ENCODE data around the gene FGF18.

Gene FGF18

DNA sequence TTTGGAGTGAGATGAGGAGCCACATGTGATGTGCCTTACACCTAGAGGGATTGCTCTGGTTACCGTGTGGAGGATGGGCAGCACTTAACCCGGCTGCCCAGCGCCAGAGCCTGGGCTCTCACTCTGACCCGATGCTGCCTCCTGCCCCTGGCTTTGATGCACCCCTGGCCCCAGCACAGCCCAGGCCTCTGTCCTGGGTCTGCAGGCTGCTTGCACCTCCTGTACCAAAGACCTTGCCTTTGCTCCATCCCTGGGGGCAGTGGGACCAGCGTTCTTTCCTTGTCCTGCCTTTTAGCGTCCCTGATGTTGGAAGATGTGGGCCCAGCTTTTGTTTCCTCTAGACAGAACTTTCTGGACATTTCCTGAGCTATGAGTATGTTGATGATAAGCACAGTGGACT lies 40.4 kb downstream of the FGF18 start:
- Histone ChIP-seq H3K27ac (ENCODE audit: low read depth, low read length) (no peak overlapping the region), H3K4me3 (ENCODE audit: low read depth, low read length) (no peak overlapping the region), H3K4me1 (ENCODE audit: control insufficient read depth, insufficient read depth, low read length) (peaks cover 18% of the 10 kb centered on the region), H3K9me3 (ENCODE audit: control insufficient read depth, insufficient read depth, low read depth, low read length) (no peaks in the 10 kb centered on the region), H3K9ac (ENCODE audit: low read length) (no peak overlapping the region), H3K27me3 (ENCODE audit: control insufficient read depth, insufficient read depth, low read length) (peaks cover 20% of the 10 kb centered on the region; the same call in 1 of the 2 replicates), H3K36me3 (ENCODE audit: control insufficient read depth, insufficient read depth, low read length) (no peaks in the 10 kb centered on the region)

DNA sequence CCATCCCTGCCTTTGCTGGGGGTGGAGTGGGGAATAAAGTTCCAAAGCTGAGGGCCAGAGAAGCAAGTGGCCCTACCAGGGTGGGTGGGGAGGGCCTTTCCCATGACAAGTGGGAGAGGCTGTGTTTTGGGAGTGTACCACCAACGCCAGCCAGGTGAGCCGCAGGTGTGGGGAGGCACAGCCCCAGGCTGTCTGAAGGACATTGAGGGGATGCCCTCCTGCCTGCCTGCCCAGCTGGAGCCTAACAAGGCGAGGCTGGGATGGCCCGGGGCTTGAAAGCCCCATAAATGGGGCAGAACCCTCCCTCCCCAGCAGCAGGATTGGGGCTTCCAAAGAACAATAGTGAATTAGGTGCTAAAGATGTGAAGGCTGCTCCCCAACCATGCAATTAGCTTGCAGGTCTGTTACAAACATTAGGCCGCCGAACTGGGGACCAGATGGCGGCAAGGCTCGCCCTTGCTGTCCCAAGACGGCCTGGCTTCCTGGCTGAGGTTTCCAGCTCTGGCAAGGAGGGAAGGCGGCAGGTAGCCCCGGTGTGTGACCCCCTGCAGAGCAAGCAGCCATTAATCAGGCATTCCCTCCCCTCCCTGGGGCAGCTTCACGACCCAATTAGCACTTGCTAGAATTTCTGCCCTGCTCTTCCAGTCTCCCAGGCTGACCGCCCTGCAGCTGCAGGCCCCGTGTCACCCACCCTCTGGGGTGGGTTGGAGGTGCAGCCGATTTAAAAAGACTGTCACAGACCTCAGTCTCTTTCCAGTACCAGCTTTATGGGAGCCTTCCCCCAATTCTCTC lies 42.9 kb downstream of the FGF18 start:
- Histone ChIP-seq H3K9ac (ENCODE audit: low read length) (no peak overlapping the region), H3K4me3 (ENCODE audit: low read depth, low read length) (no peak overlapping the region), H3K27ac (ENCODE audit: low read depth, low read length) (no peak overlapping the region; the same call in 1 of the 2 replicates), H3K36me3 (ENCODE audit: control insufficient read depth, insufficient read depth, low read length) (no peaks in the 10 kb centered on the region), H3K9me3 (ENCODE audit: control insufficient read depth, insufficient read depth, low read depth, low read length) (no peaks in the 10 kb centered on the region), H3K4me1 (ENCODE audit: control insufficient read depth, insufficient read depth, low read length) (peaks cover 9% of the 10 kb centered on the region), H3K27me3 (ENCODE audit: control insufficient read depth, insufficient read depth, low read length) (peaks cover 24% of the 10 kb centered on the region; the same call in 1 of the 2 replicates)

DNA sequence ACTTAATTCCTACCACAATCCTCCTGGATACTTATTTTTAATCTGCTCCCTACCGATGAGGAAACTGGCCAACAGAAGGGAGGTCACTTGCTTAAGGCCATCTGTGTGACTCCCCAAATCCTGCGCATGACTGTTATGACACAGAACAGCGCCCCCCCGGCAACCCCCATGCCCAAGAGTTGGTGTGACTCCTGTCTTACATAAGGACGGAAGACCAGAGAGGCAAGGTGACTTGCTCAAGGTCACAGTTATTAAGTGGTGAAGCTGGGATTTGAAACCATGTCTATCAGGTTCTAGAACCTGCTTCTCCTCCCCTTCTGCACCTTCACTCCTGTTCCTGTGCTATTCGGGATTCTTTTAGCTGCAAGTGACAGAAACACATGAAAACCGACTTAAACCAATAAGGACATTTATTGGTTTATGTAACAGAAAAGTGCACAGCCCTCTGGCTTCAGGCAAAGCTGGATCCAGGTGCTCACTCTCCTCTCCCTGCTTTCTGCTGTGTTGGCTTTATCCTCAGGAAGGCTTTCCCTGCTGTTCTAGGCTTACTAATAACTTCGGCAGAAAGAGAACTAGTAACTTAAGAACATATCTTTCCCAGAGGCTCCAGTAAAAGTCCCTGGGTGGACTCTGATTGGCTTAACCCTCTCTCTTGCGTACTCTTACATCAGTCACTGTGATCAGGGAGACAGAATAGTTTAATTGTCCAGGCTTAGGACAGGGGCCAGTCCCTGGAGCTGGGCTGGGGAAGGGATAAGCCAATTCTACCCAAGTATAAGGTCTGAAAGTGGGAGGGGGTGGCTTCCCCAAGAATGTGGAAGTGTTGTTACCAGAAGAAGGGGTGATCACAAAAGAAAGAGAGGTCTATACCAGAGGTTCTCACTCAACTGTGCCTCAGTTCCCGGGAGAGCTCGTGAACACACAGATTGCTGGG lies 43.7 kb downstream of the FGF18 start:
- no peak overlapping the region for H3K4me3 ChIP-seq (ENCODE audit: low read depth, low read length)
- H3K27me3 ChIP-seq (ENCODE audit: control insufficient read depth, insufficient read depth, low read length) = peaks cover 24% of the 10 kb centered on the region; the same call in 1 of the 2 replicates
- no peak overlapping the region for H3K9ac ChIP-seq (ENCODE audit: low read length)
- H3K27ac ChIP-seq (ENCODE audit: low read depth, low read length) = no peak overlapping the region; the same call in 1 of the 2 replicates
- H3K4me1 ChIP-seq (ENCODE audit: control insufficient read depth, insufficient read depth, low read length) = peaks cover 9% of the 10 kb centered on the region
- H3K36me3 ChIP-seq (ENCODE audit: control insufficient read depth, insufficient read depth, low read length) = no peaks in the 10 kb centered on the region
- no peaks in the 10 kb centered on the region for H3K9me3 ChIP-seq (ENCODE audit: control insufficient read depth, insufficient read depth, low read depth, low read length)

DNA sequence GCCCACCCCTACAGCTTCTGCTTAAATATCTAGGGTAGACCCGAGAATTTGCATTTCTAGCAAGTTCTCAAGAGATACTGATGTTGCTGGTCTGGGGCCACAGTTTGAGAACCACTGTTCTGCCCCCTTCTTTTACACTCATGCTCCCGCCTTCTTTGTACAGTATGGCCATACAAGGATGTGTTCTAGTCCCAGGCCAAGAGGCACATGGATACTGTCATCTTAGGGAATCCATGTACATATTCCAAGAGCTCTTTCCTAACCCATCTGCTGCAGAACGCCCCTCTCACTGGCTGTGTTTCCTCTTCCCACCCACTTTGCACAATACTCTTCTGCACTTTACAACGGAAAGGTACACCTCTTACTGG lies 44.4 kb downstream of the FGF18 start:
- Histone ChIP-seq H3K4me3 (ENCODE audit: low read depth, low read length) (no peak overlapping the region), H3K4me1 (ENCODE audit: control insufficient read depth, insufficient read depth, low read length) (peaks cover 9% of the 10 kb centered on the region), H3K36me3 (ENCODE audit: control insufficient read depth, insufficient read depth, low read length) (no peaks in the 10 kb centered on the region), H3K9ac (ENCODE audit: low read length) (no peak overlapping the region), H3K9me3 (ENCODE audit: control insufficient read depth, insufficient read depth, low read depth, low read length) (no peaks in the 10 kb centered on the region), H3K27ac (ENCODE audit: low read depth, low read length) (no peak overlapping the region), H3K27me3 (ENCODE audit: control insufficient read depth, insufficient read depth, low read length) (peaks cover 24% of the 10 kb centered on the region; the same call in 1 of the 2 replicates)

DNA sequence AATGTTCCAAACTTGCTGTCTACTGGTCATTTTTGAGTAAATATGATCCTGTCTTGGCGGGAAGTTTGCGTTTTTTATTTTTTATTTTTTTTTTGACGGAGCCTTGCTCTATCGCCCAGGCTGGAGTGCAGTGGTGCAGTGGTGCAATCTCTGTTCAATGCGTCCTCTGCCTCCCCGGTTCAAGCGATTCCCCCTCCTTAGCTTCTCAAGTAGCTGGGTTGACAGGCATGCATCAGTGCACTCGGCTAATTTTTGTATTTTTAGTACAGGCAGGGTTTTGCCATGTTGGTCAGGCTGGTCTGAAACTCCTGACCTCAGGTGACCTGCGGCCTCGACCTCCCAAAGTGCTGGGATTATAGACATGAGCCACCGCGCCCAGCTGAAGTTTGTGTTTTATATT lies 45.4 kb downstream of the FGF18 start:
- H3K27ac ChIP-seq (ENCODE audit: low read depth, low read length) = no peak overlapping the region
- no peak overlapping the region for H3K9ac ChIP-seq (ENCODE audit: low read length)
- no peak overlapping the region for H3K4me3 ChIP-seq (ENCODE audit: low read depth, low read length)
- no peaks in the 10 kb centered on the region for H3K9me3 ChIP-seq (ENCODE audit: control insufficient read depth, insufficient read depth, low read depth, low read length)
- peaks cover 17% of the 10 kb centered on the region for H3K4me1 ChIP-seq (ENCODE audit: control insufficient read depth, insufficient read depth, low read length)
- no peaks in the 10 kb centered on the region for H3K36me3 ChIP-seq (ENCODE audit: control insufficient read depth, insufficient read depth, low read length)
- peaks cover 23% of the 10 kb centered on the region; the same call in 1 of the 2 replicates for H3K27me3 ChIP-seq (ENCODE audit: control insufficient read depth, insufficient read depth, low read length)

DNA sequence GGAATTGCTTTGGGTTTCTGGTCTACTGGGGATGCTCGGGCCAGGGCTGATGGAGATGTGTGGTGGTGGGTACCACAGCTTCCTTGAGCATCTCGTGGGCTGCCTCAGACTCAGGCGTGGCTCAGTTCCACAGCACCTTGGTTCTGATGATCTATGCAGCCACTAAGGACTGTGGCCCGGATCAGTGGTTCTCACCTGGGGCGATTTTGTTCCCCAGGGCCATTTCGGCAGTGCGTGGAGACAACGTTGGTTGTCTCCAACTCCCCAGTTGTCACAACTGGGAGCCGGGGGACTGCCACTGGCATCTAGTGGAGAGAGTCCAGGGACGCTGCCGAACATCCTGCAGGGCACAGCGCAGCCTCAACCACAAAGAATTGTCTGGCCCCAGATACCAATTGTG lies 47.7 kb downstream of the FGF18 start:
- no peaks in the 10 kb centered on the region for H3K9me3 ChIP-seq (ENCODE audit: control insufficient read depth, insufficient read depth, low read depth, low read length)
- H3K4me3 ChIP-seq (ENCODE audit: low read depth, low read length) = no peak overlapping the region
- no peak overlapping the region for H3K9ac ChIP-seq (ENCODE audit: low read length)
- no peak overlapping the region for H3K27ac ChIP-seq (ENCODE audit: low read depth, low read length)
- no peaks in the 10 kb centered on the region for H3K36me3 ChIP-seq (ENCODE audit: control insufficient read depth, insufficient read depth, low read length)
- peaks cover 13% of the 10 kb centered on the region; the same call in 1 of the 2 replicates for H3K27me3 ChIP-seq (ENCODE audit: control insufficient read depth, insufficient read depth, low read length)
- peaks cover 19% of the 10 kb centered on the region for H3K4me1 ChIP-seq (ENCODE audit: control insufficient read depth, insufficient read depth, low read length)

DNA sequence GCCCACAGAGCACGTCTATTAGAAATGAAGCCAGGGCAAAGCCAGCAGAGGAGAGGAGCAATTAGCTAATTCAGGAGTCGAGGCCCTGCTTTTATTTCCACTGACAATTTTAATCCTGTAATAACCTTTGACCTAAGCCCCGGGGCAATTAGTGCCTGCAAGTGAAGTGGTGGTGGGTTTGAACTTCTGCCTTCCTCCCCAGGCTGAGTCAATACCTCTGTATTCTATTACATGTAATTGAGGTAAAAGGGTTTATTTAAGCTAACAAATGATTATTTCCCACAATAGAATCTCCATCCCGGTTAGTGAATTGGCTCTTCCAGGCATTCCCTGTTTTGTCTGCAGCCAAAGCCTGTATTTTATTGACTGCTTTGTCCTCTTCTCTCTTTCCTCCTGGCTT lies 49.9 kb downstream of the FGF18 start:
- Histone ChIP-seq H3K9me3 (ENCODE audit: control insufficient read depth, insufficient read depth, low read depth, low read length) (no peaks in the 10 kb centered on the region), H3K9ac (ENCODE audit: low read length) (no peak overlapping the region), H3K27me3 (ENCODE audit: control insufficient read depth, insufficient read depth, low read length) (peaks cover 3% of the 10 kb centered on the region; the same call in 1 of the 2 replicates), H3K4me3 (ENCODE audit: low read depth, low read length) (no peak overlapping the region), H3K27ac (ENCODE audit: low read depth, low read length) (no peak overlapping the region), H3K36me3 (ENCODE audit: control insufficient read depth, insufficient read depth, low read length) (no peaks in the 10 kb centered on the region), H3K4me1 (ENCODE audit: control insufficient read depth, insufficient read depth, low read length) (peaks cover 10% of the 10 kb centered on the region)

DNA sequence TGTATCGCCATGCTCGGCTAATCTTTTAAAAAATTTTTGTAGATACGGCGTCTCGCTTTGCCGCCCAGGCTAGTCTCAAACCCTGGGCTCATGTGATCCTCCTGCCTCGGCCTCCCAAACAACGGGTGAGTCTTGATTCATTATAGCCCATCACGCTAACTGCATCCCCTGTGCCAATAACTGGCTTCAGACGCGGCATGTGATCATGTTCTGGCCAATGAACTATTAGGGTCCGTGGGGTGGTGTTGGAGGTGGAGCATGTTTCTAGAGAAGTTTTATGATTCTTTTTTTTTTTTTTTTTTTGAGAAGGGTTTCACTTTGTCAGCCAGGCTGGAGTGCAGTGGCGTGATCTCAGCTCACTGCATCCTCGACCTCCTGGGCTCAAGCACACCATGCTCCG lies 51.0 kb downstream of the FGF18 start:
- Histone ChIP-seq H3K4me1 (ENCODE audit: control insufficient read depth, insufficient read depth, low read length) (peaks cover 10% of the 10 kb centered on the region), H3K27me3 (ENCODE audit: control insufficient read depth, insufficient read depth, low read length) (peaks cover 3% of the 10 kb centered on the region; the same call in 1 of the 2 replicates), H3K27ac (ENCODE audit: low read depth, low read length) (no peak overlapping the region), H3K36me3 (ENCODE audit: control insufficient read depth, insufficient read depth, low read length) (no peaks in the 10 kb centered on the region), H3K9me3 (ENCODE audit: control insufficient read depth, insufficient read depth, low read depth, low read length) (no peaks in the 10 kb centered on the region), H3K9ac (ENCODE audit: low read length) (no peak overlapping the region), H3K4me3 (ENCODE audit: low read depth, low read length) (no peak overlapping the region)

DNA sequence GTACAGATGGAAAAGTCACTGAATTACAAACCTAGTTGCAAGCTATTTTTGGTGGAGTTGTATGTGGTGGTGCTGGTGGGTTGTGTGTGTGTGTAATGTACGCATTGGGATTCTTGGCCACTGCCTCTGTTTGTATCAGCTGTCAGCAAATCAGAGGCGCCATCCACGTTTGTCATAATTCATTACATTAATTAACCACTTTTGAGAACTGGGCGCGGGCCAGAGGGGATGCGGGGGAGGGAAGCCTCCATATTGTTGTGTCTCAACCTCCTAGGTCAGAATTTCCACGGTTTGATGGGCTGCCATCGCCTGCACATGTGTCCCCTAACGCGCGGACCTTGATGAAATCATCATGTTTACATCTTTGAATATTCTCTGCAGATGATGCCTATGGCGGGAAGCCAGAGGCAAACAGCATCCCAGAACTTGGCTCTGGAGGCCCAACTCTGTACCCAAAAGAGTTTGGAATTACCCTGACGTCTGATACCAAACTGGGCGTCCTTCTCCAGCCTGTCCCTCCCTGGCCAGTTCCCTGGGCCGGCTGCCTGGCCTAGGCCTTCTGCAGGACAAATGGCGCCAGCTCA lies 54.9 kb downstream of the FGF18 start:
- Histone ChIP-seq H3K9ac (ENCODE audit: low read length) (no peak overlapping the region), H3K4me3 (ENCODE audit: low read depth, low read length) (no peak overlapping the region), H3K9me3 (ENCODE audit: control insufficient read depth, insufficient read depth, low read depth, low read length) (no peaks in the 10 kb centered on the region), H3K4me1 (ENCODE audit: control insufficient read depth, insufficient read depth, low read length) (peaks cover 9% of the 10 kb centered on the region), H3K36me3 (ENCODE audit: control insufficient read depth, insufficient read depth, low read length) (no peaks in the 10 kb centered on the region), H3K27ac (ENCODE audit: low read depth, low read length) (no peak overlapping the region), H3K27me3 (ENCODE audit: control insufficient read depth, insufficient read depth, low read length) (no peaks in the 10 kb centered on the region)

DNA sequence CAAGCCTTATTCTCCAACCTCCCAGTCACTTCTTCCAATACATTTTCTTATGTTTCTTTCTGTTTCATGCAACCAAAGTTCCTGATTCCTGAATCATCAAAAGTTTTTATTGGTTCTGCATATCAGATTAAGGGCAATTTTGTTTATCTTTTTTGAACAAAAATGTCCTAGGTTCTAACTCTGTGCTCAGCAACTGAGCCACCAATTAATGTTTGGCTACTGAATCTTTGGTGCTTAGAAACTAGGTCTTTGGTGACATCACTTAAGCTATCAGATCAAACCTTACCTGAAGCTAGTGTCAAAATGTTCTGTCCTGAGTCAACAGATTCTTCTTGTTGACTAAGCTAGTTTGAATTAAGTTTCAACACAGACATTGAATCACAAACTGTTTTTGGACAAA lies 56.1 kb downstream of the FGF18 start:
- Histone ChIP-seq H3K4me1 (ENCODE audit: control insufficient read depth, insufficient read depth, low read length) (peaks cover 7% of the 10 kb centered on the region; the same call in 1 of the 2 replicates), H3K9me3 (ENCODE audit: control insufficient read depth, insufficient read depth, low read depth, low read length) (no peaks in the 10 kb centered on the region), H3K27me3 (ENCODE audit: control insufficient read depth, insufficient read depth, low read length) (no peaks in the 10 kb centered on the region), H3K27ac (ENCODE audit: low read depth, low read length) (no peak overlapping the region), H3K36me3 (ENCODE audit: control insufficient read depth, insufficient read depth, low read length) (no peaks in the 10 kb centered on the region), H3K9ac (ENCODE audit: low read length) (no peak overlapping the region), H3K4me3 (ENCODE audit: low read depth, low read length) (no peak overlapping the region)
